GM18858 (cell line): ENCODE results near the gene TTC31.

Experiments used
- ATAC-seq: cut with Tn5 transposase; IDR thresholded peaks from one replicate; pipeline ENCODE4 v1.9.1; 2021; ENCODE audit not compliant: unreplicated experiment

TTC31 gene

GRCh38 chr2:74503506-74504475 is 20.9 kb downstream of the TTC31 start:
- ATAC-seq: no peak

- no peak for ATAC-seq
These were observed 21.7 kb downstream of the TTC31 start for GRCh38 chr2:74504591-74504990.

- ATAC-seq: no peak
These were observed 22.8 kb downstream of the TTC31 start for GRCh38 chr2:74505448-74506246.

DNA sequence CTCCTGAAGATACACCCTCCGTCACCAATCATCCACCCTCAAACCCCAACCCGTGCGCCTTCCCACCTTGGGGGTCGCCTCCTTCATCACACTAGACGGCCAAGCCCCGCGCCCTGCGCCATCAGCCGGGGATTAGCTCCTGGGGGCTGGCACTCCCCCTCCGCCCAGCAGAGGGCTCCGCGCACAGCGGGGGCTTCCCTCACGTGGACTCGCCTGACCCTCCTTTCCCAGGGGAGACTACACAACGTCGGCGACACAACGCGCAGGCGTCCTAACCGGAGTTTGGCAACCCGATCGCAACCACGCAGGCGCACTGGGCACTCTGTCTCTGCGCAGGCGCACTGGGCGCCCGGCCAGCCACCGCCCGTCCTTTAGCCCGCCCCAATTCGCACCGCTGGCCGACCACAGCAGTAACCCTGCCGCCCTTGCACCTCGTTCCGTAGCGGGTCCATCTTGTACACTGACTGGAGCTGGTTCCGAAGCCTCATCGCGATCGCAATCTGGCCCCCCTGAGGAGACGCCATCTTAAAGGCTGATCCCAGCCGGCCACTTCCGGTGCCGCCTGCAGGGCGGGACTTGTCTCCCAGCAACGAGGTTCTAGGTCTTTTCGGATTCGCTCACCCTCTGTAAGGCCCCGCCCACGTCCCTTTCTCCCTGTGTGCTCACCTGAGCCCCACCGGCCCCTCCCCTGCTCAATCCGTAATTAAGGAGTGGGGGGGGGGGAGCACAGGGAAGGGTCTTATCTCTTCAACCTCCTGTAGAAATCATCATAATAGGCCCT is 24.5 kb downstream of the TTC31 start, which contains the start of gene PCGF1:
Gene PCGF1, minus strand, starts transcription at position 551 of the 781 bp plus-strand sequence. Its CDS starts 27 bp downstream, at position 524.
- peak; percentile 89 for ATAC-seq

DNA sequence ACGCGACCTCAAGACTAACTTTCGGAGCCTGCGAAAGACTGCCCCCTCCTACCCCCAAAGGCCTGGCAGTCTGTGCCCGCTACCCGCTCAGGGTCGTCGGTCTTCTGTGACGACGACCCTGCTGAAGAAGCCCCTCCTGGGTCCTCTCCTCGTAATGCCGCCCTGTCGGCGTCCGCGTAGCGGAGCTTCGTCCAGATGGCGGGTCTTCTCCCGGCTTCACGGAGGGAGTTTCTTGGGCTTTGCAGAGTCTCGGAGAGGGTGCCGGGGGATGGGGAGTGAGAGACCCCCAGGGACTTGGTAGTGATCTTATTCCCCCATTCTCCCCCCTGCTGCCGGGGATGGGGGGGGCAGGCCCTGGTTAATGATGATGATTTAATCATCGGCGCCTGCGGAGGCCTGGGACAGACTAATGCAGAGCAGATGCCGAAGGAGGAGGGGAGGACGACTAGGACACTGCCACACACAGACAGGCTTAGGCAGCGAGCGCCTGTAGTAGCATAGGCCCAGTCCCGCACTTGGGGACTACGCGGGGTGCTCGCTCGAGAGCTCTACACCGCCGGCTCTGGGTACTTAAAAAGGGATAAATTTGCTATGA is 25.1 kb downstream of the TTC31 start:
- ATAC-seq: no peak

GRCh38 chr2:74510272-74510671 is 27.4 kb downstream of the TTC31 start:
- ATAC-seq: no peak

DNA sequence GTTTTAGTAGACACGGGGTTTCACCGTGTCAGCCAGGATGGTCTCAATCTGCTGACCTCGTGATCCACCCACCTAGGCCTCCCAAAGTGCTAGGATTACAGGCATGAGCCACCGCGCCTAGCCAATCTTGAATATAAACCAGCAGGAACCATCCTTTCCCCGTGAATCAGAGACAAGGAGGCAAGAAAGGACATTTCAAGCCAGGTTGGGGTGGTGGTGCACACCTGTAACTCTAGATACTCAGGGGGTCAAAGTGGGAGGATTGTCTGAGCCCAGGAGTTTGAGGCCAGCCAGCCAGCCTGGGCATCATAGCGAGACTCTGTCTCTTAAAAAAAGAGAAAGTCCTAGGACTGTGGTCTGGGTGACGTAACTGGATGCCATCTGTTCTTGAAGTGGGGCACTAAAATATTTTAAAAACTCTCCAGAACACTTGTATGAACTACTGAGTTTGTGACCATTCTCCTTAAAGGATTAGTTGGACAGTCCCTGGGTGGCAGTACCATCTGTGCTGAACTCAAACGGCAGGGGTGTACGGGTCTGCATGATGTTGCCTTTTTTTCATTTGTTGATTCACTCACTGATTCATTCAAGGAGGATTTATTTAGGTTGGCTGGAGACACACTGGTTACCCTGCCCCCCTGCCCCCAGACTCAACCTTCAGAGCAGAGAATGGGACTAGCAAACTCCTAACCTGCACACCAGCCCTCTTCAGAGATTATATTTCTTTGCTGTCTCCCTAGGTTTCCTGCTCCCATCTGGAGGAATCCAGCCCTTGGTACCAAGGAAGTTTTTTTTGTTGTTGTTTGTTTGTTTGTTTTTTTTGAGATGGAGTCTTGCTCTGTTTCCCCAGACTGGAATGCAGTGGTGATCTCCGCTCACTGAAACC is 28.5 kb downstream of the TTC31 start:
- no peak for ATAC-seq

GRCh38 chr2:74512744-74513604 is 30.1 kb downstream of the TTC31 start:
- no peak for ATAC-seq

DNA sequence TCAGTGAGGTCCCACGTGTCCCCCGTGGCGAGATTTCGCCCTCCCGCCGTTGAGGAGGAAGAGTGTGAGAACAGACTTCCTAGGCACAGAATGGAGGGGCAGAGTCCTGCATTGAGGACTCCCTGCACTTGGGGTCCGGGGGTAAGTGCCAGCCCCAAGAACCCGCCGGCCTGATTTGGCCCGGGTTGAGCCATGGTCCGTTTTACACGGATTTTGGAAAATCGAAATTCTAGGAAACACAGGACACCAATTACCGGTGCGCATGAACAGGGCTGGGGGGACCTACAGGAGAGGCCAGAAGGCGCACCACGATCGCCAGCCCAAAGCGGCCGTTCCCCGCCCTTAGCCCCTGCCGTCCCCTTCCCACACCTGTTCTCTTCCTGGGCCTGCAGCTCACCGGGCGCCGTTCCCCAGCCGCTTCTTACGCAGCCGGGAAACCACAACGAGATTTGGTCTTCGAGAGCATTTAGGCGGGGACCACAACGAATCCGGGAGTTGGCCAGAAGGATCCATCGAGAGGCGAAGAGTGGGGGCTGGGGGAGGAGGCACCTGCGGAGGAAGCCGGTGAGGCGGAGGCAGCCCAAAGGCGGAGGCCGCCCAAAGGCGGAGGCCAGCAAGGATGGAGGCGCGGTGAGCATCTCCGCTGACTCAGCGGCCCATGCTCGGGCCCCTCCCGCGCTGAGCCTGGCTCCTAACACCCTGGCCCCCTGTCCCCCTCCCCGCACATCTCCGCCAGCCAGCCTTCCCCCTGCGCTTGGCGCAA is 30.9 kb downstream of the TTC31 start:
- ATAC-seq: no peak

GRCh38 chr2:74514368-74515270 is 31.7 kb downstream of the TTC31 start, which contains the start of gene TLX2:
TSS of gene TLX2 (plus strand) at chr2:74514450. CDS start at chr2:74514807, 357 bp downstream.
- ATAC-seq: no peak

- ATAC-seq: no peak
These were observed 32.5 kb downstream of the TTC31 start for GRCh38 chr2:74515271-74515980.

- ATAC-seq: no peak
These were observed 33.2 kb downstream of the TTC31 start for GRCh38 chr2:74515981-74516633.

DNA sequence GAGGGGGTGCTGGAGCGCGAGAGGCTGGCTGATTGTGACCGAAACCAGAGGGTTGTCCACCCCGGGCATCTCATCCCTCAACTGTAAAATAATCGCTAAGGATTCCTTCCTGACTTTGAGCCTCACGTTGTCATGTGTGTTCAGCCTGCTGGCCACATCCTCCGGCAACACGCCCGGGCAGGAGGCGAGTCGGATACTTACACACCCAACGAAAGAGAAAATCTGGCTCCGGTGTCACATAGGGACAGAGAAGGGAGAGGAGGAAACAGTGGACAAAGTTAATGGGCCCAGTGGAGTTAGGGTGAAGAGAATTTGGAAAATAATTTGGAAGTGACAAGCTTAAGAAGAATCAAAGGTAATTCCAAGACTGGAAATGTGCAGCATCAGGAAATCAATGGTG is 33.8 kb downstream of the TTC31 start:
- no peak for ATAC-seq

DNA sequence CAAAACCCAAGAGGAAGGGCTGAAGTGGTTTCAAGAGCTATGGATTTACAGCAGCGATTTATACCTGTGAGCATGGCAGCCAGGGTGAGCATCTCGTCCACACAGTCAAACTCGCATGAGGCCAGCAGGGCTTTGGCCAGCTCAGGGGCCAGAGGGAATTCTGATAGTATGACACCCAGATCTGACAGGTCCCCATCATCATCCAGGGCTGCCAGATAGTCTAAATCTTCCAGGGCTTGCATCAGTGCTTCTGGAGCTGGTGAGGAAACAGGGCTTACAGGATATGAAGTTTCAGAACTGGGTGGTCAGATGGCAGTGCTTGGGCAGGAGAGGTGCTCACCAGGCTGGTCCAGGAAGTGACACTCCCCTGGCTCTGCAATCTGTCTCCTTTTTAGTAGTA is 39.6 kb downstream of the TTC31 start:
- ATAC-seq: no peak

- no peak for ATAC-seq
These were observed 41.1 kb downstream of the TTC31 start for GRCh38 chr2:74524005-74524404.
